Fibroblast of villous mesenchyme (primary cell): ENCODE results near the gene PLD2. TPM values are rescaled to one million over a fixed set of nuclear protein-coding genes. Genes with fewer than 3 reads are reported as not detected.

Source experiments
- DNase-seq: peaks from one replicate; pipeline ENCODE4 v3.0.0-alpha.2; 2010; ENCODE audit warnings: low read depth
- H3K4me3 ChIP-seq: 2 replicates; pipeline ENCODE4 v1.5.1; 2011; ENCODE audit warnings: low read depth, mild to moderate bottlenecking, low read length
- total RNA-seq: library from RNA; depleted of rRNA; stranded (reverse); fragments of >200 nt; gene quantifications from 2 replicates; pipeline ENCODE4 v1.2.3, GENCODE V29; 2012
- TF ChIP-seq, protein P1 (sequence below): IDR thresholded peaks from 2 replicates; pipeline ENCODE4 v1.5.1; 2012; ENCODE audit warnings: low read depth, mild to moderate bottlenecking, low read length; ENCODE audit not compliant: insufficient read depth

Gene PLD2
- total RNA-seq, 1 donor: 11.7 TPM

- TF ChIP-seq, protein P1, sequence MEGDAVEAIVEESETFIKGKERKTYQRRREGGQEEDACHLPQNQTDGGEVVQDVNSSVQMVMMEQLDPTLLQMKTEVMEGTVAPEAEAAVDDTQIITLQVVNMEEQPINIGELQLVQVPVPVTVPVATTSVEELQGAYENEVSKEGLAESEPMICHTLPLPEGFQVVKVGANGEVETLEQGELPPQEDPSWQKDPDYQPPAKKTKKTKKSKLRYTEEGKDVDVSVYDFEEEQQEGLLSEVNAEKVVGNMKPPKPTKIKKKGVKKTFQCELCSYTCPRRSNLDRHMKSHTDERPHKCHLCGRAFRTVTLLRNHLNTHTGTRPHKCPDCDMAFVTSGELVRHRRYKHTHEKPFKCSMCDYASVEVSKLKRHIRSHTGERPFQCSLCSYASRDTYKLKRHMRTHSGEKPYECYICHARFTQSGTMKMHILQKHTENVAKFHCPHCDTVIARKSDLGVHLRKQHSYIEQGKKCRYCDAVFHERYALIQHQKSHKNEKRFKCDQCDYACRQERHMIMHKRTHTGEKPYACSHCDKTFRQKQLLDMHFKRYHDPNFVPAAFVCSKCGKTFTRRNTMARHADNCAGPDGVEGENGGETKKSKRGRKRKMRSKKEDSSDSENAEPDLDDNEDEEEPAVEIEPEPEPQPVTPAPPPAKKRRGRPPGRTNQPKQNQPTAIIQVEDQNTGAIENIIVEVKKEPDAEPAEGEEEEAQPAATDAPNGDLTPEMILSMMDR: no peak
- H3K4me3 ChIP-seq: peak overlapping the region; percentile 25
- DNase-seq: no peak
Measured at GRCh38 chr17:4785311-4786105, 21.4 kb upstream of the PLD2 start.

GRCh38 chr17:4786106-4786511 is 20.8 kb upstream of the PLD2 start, which contains the start of gene VMO1:
TSS of gene VMO1 (minus strand) at chr17:4786364. CDS start at chr17:4786352, 12 bp downstream.
- TF ChIP-seq, protein P1: no peak
- DNase-seq: peak; percentile 85
- H3K4me3 ChIP-seq: peak within 1 kb of the TSS; percentile 25

DNA sequence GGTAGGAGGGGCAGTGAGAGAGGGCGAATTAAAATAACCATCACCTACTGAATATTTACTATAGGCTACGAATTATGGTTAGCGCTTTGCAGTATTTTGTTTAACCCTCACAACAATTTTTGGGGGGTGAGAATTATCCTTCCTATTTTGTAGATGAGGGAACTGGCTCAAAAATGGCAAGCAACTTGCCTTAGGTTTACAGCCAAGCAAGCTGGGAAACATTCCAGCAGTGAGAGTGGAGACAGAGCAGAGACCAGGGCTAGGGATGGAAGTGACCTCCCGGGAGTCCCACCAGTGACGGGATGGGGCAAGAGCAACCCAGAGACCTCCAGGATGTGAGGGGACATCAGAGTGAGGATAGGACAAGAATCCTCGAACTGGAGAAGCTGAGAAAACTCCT is 20.4 kb upstream of the PLD2 start:
- peak overlapping the region; percentile 25 for H3K4me3 ChIP-seq
- DNase-seq: no peak
- TF ChIP-seq, protein P1: no peak

DNA sequence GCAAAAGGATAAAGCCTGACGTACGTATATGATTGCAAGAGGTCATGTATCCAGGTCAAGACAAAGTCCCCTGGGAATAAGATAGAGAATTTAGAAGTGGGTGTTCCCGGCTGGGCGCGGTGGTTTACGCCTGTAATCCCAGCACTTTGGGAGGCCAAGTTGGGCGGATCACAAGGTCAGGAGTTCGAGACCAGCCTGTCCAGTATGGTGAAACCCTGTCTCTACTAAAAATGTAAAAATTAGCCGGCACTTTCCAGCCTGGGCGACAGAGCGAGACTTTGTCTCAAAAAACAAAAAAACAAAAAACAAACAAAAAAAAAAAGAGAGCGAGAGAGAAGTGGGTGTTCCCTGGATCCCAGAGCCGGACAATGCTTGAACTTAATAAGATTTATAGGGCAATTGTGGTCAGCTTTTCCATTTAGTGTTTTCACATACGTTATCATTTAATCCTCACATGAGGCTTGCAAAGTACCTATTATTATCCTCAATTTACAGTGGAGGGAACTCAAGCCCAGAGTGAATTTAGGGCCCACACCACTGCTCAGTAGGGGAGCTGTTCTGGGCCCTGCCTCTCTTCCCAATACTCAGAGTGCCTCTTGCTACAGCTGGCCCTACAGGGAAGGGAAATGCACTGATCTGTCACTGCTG is 18.7 kb upstream of the PLD2 start:
- TF ChIP-seq, protein P1: no peak
- DNase-seq: peak; percentile 12
- peak overlapping the region; percentile 72 for H3K4me3 ChIP-seq

GRCh38 chr17:4788807-4789700 is 17.9 kb upstream of the PLD2 start, which contains the start of gene GLTPD2:
TSS of gene GLTPD2 (plus strand) at chr17:4788964. CDS start at chr17:4789012, 48 bp downstream.
- no peak for DNase-seq
- TF ChIP-seq, protein P1: no peak
- H3K4me3 ChIP-seq: peak within 1 kb of the TSS; percentile 72

DNA sequence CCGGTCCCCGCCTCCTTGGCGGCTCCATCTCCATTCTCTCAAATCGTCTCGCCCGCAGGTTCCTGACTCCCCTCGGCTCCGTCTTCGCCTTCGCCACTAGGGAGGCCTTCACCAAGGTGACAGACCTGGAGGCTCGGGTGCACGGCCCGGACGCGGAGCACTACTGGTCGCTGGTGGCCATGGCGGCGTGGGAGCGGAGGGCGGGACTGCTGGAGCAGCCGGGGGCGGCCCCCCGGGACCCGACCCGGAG is 17.3 kb upstream of the PLD2 start:
- TF ChIP-seq, protein P1: no peak
- peak overlapping the region; percentile 72 for H3K4me3 ChIP-seq
- no peak for DNase-seq
